GM10847 (cell line): ENCODE data around the gene ACTN1.

ENCODE experiments used
- POLR2A ChIP-seq: IDR thresholded peaks from 2 replicates; pipeline ENCODE4 v1.6.1; 2011; ENCODE audit not compliant: insufficient read length; ENCODE audit errors: extremely low read depth

ACTN1 gene

DNA sequence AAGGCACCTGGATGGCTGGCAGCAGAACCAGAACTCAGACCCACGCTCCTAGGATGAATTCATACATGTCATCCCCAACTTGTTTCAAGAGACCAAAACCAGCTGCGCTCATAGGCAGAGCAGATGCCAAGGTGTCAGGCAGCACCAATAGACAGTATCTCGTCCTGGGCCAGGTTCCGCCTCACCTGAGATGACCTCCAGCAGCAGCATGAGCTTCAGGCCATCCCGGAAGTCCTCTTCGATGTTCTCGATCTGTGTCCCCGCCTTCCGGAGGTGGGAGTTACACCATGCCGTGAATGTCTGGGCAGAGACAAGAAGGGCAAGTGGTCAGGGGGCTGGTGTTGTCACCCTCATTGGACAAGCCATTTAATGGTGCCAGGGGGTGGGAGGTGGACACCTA lies 53.7 kb downstream of the ACTN1 start:
- TF ChIP-seq POLR2A = no peak

GRCh38 chr14:68924186-68925158 lies 54.6 kb downstream of the ACTN1 start:
- TF ChIP-seq POLR2A = no peak

DNA sequence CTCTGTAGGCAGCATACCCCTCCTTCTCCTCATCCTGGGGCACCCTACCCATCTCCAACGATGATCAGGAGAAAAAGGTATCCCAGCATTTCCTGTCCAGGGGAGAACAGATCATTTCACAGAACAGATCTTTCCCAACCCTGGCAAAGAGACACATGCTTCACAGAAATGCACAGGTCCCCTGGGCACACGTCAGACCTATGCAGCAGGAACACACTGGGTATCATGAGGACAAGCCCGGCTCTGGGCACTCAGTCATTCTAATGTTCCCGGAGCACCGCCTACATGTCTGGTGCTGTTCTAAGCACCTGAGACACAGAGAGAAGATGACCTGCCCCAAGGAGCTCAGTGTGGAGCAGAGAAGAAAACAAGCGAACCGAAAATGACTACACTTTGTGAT lies 56.2 kb downstream of the ACTN1 start:
- TF ChIP-seq POLR2A = no peak

- TF ChIP-seq POLR2A = no peak
These were observed 56.9 kb downstream of the ACTN1 start for GRCh38 chr14:68922201-68922621.

- no peak for TF ChIP-seq POLR2A
These were observed 57.4 kb downstream of the ACTN1 start for GRCh38 chr14:68921666-68922065.

- TF ChIP-seq POLR2A = no peak
These were observed 58.1 kb downstream of the ACTN1 start for GRCh38 chr14:68921049-68921448.

DNA sequence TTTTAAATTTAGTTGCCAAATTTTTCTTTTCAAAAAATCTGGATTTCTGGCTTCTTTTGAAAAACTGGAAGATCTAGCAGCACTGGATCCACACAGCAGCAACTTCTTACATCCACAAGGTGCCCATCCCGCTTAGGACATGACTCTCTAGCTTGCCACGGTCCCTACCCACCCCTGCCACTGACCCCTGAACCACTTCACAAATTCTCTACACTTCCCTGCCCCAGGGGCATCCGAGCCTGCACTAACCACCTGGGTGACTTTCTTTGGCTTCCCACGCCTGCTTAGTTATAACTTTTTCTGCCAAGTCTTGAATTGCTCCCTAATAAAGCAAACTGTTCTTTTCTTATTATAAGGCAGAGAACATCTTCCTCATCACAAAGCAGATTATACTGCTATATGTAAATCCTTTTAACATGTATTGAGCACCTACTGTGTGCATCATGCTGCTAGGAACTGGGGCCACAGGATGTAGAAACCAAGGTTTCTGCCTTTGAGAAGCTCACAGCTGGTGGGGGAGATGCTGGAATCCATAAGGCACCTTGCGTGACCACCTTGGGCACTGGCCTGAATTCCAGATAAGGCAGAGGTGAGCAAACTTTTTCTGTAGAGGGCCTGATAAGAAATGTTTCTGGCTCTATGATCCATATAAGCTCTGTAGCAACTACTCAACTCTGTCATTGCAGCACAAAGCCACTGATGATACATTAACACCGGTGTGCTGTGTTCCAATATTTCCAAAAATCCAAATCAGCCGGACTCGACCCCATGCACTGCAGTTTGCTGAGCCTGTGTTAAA lies 59.8 kb downstream of the ACTN1 start:
- no peak for TF ChIP-seq POLR2A

DNA sequence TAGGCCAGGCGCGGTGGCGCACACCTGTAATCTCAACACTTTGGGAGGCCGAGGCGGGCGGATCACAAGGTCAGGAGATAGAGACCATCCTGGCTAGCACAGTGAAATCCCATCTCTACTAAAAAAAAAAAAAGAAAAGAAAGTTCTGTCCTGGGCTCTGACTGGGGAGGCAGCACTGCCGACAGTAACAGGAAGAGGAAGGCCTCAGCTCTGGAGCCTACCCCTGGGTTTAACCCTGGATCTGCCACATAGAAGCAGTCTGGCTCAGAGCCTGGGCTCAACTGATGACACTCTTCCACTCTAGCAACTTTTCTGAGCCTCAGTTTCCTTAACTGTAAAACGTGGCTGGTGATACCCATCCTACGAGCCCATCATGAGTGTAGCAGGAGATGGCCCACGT lies 60.5 kb downstream of the ACTN1 start:
- no peak for TF ChIP-seq POLR2A

DNA sequence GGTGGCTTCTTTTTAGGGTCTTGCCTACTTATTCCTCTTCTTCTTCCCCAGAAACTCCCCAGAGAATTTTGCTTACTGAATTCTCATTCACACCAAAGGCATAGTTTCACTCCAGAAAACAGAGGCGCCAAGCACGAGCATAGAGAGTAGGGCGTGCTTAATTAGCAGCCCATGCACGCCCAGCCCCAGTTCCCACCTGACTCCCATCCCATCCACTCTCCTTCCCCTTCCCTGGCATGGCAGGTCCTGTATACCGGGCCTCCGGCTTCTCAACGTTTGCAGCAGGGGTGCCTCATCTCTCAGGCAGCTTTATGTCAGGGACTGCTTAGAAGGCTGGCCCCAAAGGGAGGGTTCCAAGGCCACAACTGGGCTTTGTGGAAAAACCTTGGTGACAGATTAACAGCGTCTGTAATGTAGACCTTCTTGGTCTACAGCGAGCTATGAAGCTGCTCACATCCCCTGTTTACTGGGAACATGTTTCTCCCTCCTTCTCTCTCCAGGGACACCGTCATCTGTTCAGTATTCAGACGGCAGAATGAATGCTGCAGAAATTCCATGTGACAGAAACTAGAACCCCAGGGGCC lies 62.7 kb downstream of the ACTN1 start:
- no peak for TF ChIP-seq POLR2A

DNA sequence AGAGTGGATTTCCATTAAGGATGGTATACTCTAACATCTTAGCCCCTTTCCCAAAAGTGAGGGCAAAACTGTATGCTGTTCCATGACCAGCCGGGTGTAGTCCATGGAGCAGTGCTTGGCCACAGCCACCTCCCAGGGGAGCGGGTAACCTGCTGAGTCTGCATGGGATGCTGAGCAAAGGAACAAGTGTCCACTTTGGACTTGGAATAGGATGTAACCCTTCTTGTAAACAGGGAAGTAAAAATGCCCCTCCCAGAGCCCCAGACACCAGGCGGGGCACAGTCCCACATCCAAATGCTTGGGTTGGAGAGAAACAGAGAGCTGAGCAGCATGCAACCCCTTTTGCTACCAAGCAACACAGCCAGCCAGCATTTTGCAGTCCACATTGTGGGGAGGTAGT lies 65.6 kb downstream of the ACTN1 start:
- TF ChIP-seq POLR2A = no peak

DNA sequence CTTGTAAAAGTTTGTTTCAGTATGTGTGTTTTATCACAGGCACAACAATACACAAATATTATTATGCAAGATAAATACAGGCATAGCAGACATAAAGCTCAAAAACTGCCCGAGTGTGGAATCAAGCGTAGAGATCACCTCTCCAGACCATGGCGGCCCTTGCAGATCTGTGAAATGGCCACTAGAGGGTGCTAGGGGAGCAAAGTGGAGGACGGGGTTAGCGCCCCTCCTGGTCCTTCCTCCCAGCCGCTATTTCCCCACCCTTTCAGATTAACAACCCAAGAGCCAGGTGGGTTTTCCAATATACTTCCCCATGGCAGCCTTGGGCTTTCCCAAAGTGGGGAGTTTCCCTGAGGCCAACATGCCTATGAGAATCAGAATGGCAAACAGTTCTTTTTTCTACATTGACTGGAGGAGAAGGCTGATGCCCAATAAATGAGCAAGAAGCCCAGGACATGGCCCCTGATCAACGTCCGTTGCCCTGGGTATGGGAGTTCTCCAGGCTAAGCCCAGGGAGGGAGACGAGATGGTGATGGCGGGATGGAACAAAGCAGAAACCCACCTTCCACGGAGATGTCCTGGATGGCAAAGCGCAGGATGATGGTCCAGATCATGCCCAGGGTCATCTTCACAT lies 67.4 kb downstream of the ACTN1 start:
- TF ChIP-seq POLR2A = no peak

DNA sequence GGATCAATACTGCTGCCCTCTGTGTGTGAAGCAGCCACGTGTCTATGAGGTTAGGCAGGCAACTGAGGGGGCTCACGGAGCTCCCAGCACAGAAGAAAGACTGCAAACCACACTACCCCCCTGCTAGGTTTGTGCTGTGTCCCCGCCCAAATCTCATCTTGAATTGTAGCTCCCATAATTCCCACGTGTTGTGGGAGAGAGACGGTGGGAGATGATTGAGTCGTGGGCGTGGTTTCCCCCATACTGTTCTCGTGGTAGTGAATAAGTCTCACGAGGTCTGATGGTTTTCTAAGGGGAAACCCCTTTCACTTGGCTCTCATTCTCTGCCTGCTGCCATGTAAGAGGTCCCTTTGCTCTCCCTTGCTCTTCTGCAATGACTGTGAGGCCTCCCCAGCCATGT lies 68.6 kb downstream of the ACTN1 start:
- TF ChIP-seq POLR2A = no peak

GRCh38 chr14:68908803-68909202 lies 70.3 kb downstream of the ACTN1 start:
- no peak for TF ChIP-seq POLR2A

DNA sequence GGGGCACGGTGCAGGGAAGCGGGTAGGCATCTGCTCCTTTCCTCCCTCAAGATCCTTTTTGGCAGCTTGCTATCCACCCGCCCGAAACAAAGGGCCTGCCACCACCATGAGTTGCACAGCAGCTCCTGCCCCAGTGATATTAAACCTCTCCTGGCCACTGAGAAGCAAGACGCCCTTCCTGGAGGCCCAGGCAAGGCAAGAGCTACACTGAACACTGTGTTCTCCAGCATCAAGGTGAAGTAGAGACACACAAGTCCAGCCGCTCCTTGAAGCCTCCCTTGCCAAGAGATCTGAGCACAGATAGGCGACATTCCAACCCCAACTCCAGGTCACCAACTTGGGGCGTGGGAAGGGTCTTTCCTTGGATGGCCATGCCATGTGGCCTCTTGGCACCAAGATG lies 70.9 kb downstream of the ACTN1 start:
- no peak for TF ChIP-seq POLR2A

GRCh38 chr14:68906439-68906838 lies 72.7 kb downstream of the ACTN1 start:
- TF ChIP-seq POLR2A = no peak

- no peak for TF ChIP-seq POLR2A
These were observed 73.8 kb downstream of the ACTN1 start for GRCh38 chr14:68905107-68905895.
